HG03460 (cell line): Measurements from ENCODE around the gene CFAP100.

Source experiments
- ATAC-seq: cut with Tn5 transposase; IDR thresholded peaks from one replicate; pipeline ENCODE4 v1.9.1; 2021; ENCODE audit not compliant: unreplicated experiment

CFAP100 gene

GRCh38 chr3:126475413-126476114 lies 80.9 kb downstream of the CFAP100 start, which contains the start of gene ZXDC:
Gene ZXDC, minus strand, starts transcription at chr3:126475891. Its CDS starts 26 bp downstream, at chr3:126475865.
- ATAC-seq: peak; percentile 73

GRCh38 chr3:126476166-126477060 lies 81.7 kb downstream of the CFAP100 start:
- ATAC-seq: peak; percentile 26

GRCh38 chr3:126477061-126477380 lies 82.3 kb downstream of the CFAP100 start:
- no peak for ATAC-seq

DNA sequence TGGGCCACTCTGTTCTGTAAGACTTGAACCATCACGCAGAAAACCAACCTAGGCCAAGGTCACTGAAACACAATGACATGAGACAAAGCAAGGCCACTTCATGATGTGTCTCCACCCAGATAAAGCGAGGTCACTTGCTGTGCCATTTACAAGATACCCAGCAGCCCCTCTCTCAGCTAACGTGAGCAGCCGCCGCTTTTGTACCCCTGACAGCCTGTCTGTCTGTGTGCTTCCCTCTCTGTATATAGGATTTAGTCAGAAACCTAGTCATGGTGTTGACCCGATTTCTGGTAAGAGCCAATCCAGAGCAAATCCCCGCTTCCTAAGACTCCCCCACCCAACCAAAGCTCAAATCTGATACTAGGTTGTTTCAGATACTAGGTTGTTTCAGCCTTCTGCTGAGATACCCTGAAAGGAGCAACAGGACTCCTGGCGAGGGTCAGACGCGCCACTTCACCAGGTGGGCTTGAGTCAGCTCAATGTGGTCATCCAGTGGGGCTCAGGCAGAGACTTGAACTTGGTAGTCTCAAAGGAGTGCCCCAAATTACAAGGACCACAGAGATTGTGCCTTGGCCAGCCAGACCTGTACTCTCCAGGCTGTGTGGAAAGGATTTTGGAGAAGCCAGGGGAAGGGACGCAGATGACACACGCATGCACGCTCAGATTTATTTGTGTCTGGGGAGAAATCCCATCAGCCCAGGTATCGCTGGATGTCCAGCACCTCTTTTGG lies 84.0 kb downstream of the CFAP100 start:
- ATAC-seq: no peak

DNA sequence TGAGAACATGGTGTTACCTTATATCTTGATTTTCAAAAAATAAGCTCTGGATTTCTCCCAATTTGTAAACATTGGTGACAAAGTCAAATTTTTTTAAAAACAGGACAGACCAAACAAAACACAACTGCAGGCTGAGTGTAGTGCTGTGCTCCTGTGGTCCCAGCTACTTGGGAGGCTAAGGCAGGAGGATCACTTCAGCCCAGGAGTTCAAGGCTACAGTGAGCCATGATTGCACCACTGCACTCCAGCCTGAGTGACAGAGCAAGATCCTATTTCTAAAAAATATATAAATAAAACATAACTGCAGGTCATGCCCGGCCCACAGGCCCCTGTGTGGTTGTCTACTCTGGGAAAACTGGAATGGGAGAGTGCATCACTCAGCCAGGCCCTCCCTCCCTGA lies 84.9 kb downstream of the CFAP100 start:
- no peak for ATAC-seq

DNA sequence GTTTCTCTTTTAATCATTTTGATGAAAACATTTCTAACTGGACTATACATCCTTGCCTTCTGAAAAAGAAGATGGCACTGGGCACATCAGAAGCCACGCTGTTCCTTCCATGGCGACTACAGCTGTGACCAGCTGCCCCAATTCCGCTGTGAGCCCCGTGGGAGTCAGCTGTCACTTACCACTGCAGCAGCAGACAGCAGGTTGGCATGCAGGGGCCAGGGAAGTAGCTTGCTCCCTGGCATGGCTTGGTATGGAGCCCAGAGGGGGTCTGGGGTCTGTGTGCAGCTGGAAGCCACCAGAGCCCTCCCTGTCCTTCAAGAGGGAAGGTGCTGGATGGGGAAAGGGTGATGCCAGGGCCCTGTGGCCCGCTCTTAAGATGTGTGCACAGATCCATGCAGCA lies 85.5 kb downstream of the CFAP100 start:
- ATAC-seq: no peak

DNA sequence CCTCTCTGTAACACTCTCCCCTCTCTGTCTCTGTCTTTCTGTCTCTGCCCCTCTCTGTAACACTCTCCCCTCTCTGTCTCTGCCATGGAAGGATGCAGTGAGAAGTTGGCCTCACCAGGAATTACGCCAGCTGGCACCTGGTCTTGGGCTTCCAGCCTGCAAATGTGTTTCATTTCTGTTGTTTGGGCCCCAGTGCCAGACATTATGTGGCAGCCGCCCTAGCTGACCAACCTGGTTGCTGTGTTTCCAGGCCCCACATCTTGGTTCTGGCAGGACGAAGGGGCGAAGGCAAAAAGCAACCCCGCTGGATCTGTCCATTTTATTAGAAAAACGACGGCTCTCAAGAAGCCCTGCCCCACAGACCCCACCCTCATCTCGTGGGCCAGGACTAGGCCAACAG lies 86.2 kb downstream of the CFAP100 start:
- ATAC-seq: no peak

DNA sequence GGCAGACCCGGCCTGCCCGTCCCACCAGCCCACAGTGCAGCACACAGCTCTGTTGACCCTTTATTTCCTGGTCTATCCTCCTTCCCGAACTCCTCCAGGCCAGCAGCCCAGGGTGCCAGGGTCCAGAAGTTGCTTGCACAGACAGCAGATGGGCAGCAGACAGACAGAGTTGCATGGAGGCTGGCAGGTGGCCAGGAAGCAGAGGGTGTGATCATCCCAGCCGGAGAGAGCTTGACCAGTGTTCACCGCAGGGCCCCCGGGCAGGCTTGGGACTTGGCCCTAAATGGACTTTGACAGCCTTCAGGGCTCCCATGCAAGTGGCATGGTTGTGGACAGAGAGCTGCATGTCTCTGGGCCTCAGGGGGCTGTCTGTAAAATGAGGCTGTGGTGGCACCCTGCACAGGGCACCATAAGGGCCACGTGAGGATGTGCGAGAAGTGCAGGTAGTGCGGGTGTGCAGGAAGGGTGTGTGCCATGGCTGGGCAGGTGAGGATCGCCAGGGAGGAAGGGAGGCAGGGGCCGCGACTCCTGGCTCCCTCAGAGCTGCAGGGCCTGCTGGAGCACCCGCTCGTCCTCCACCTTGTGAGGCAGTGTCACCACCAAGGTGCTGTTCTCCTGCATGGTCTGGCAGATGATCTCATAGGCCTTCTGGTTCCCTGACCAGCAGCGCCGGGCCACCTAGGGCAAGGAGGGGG lies 87.2 kb downstream of the CFAP100 start:
- ATAC-seq: no peak

- no peak for ATAC-seq
Observed at GRCh38 chr3:126482503-126483255, 88.0 kb downstream of the CFAP100 start.

DNA sequence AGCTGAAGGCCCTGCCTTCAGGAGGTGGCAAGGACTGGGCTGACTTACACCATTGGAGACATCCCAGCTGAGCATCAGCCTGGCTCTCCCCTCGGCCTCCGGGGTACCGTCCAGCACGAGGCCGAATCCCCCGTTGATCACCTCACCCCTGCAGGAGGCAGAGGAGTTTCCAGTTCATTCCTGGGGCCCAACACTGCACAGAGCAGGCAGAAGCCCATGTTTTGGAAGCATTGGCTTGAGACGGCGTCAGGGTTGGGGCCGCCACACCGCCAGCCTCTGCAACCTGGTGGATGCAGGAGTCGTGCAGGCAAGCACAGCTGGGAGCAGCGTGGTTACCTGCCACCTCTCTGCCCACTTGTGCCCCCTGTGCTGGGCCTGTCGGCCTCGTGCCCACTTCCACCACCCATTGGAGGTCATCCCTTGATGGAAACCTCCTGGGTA lies 88.6 kb downstream of the CFAP100 start:
- ATAC-seq: no peak

GRCh38 chr3:126484148-126484547 lies 89.4 kb downstream of the CFAP100 start:
- no peak for ATAC-seq

DNA sequence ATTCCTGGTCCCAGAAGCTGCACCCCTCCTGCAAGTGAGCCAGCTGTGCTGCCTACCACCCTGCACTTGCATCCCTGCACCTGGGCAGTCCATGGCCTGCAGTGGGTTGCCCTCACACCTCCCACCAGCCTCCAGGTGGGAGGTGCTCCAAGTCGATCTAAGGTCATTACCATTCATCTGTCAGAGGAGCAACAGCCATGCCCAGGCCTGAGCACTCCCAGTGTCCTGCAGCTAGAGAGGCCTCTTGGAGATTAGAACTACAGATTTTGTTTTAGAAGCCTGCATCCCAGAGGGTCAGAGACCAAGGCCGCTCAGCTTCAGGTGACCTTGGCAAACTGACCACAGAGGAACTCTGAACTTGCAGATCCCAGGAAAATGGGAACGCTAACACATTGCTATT lies 90.0 kb downstream of the CFAP100 start:
- ATAC-seq: no peak

DNA sequence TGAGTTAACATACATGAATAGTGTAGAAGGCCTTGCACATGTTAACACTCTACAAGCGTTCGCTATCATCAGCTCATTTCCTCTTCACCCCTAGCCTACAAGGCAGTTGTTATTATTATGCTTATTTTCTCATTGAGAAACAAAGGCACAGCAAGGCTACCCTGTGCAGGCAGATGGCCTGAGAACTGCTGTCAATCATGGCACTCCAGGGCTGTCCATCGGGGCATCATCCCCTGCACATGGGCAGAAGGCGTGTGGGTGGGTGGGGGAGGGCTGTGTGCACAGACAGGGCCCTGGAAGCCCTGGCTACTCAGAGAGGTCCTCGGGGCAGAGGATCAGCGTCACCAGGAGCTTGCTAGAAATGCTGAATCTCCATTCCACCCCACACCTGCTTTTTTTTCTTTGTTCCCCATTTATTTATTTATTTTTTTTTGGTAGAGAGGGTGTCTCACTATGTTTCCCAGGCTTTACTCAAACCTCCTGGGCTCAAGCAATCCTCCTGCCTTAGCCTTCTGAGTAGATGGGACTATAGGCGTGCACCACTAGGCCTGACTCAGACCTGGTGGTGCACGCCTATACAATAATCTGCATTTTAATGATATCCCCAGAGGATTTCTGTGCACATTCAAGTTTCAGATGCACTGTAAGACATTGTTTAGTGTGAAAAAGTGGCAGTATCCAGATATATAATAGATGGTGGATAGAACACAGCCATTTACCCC lies 90.6 kb downstream of the CFAP100 start:
- no peak for ATAC-seq

DNA sequence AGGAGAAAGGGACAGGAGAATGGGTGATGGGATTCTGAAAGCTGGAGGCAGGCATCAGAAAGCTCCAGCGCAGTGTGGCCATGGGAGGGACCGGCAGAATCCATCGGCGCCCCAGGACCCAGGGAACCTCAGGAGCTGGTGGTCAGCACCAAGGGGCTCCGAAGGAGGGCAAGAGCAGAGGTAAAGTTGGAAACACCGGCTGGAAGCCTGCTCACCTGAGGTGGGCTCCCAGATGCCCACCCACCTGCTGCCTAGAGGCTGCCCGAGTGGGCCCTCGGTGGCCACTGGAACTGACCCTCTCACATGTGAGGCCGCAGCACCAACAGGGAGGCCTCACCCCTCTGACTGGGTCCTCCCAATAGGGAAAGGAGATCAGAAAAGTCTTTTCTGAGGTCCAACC lies 91.2 kb downstream of the CFAP100 start:
- no peak for ATAC-seq
